SHP77 (cell line): ENCODE measurements around the gene VMAC.
"Not testable (repeated sequence)": the region's sequence is repeated elsewhere in the genome, so short reads cannot be mapped to it uniquely, and the experiment has no call there.

Source experiments
- DNase-seq, 2 experiments: peaks; one replicate each; lab custom pipeline; 2025; lab: John Stamatoyannopoulos, UW

Gene VMAC

GRCh38 chr19:5884065-5884811, 20.4 kb upstream of the VMAC start:
- DNase-seq: not testable (repeated sequence)

- no peak for DNase-seq
Observed at GRCh38 chr19:5889288-5889971, 15.2 kb upstream of the VMAC start.

GRCh38 chr19:5890099-5890498, 14.6 kb upstream of the VMAC start:
- no peak for DNase-seq

- no peak for DNase-seq
Observed at GRCh38 chr19:5891572-5891937, 13.1 kb upstream of the VMAC start.

GRCh38 chr19:5891938-5892771, 12.5 kb upstream of the VMAC start:
- peak; percentile 22 to 24 for DNase-seq

GRCh38 chr19:5892772-5893275, 11.8 kb upstream of the VMAC start:
- DNase-seq: no peak

GRCh38 chr19:5893296-5893903, 11.3 kb upstream of the VMAC start:
- no peak for DNase-seq

- DNase-seq: no peak
Observed at GRCh38 chr19:5893907-5894703, 10.6 kb upstream of the VMAC start.

GRCh38 chr19:5894704-5895349, 9.8 kb upstream of the VMAC start:
- DNase-seq: no peak

GRCh38 chr19:5895409-5895808, 9.3 kb upstream of the VMAC start:
- DNase-seq: no peak

GRCh38 chr19:5895890-5896289, 8.8 kb upstream of the VMAC start:
- no peak for DNase-seq

- no peak for DNase-seq
Observed at GRCh38 chr19:5896365-5897076, 8.2 kb upstream of the VMAC start.

GRCh38 chr19:5897189-5897969, 7.3 kb upstream of the VMAC start:
- DNase-seq: no peak

GRCh38 chr19:5899728-5900526, 4.7 kb upstream of the VMAC start:
- no peak for DNase-seq

- DNase-seq: no peak
Observed at GRCh38 chr19:5900976-5901375, 3.7 kb upstream of the VMAC start.

- no peak for DNase-seq
Observed at GRCh38 chr19:5903056-5903623, 1.5 kb upstream of the VMAC start.

GRCh38 chr19:5903624-5904351, 884 bp upstream of the VMAC start, which contains the start of gene NDUFA11:
Gene NDUFA11, minus strand, starts transcription at chr19:5903790. Its CDS starts 82 bp downstream, at chr19:5903708.
- peak; percentile 91 to 93 for DNase-seq
